ENCODE measurements around the gene PCED1B.
A peak's percentile ranks its signal among the peaks of the same experiment; 100 is the strongest.

PCED1B gene

GRCh38 chr12:47068539-47068938, 10.9 kb upstream of the PCED1B start:
- no peak for DNase-seq

DNA sequence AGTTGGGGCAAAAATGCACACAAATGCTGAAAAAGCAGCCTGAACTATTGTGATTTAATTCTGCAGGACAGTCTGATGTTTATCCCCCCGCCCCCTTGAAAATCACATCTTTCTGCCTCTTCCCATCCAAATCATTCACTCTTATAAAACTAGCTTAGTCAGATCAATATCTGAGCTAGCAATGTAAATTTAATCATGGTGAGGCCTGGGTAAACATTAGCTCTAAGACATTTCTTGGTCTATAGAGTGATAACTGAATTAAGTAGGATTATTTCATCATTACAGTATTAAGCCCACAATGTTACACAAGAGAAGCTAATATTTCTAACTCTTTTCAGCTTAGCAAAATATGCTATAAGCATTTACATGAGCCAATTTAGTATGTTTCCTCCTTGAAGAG, 9.1 kb upstream of the PCED1B start:
- DNase-seq, result no peak

- DNase-seq, result no peak
Observed at GRCh38 chr12:47071241-47071852, 8.1 kb upstream of the PCED1B start.

DNA sequence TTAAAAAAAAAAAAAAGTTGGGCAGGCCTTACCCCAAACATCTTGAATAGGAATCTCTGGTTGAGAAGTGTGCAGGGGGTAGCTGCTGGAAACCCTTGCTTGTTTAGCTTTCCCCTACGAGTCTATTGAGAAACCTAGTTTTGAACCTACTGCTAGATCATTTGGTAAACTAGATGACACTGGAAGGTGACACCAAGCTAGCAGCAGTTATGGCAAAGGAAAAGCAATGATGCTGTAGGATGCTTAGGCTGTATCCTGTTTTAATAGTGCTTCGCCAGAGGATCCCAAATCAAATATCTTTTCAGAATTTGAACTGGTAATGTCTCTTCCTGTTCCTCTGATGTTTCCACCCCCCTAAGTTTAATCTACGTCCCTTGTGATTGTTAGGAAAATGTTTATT, 5.5 kb upstream of the PCED1B start:
- DNase-seq, result no peak

GRCh38 chr12:47074757-47075156, 4.7 kb upstream of the PCED1B start:
- DNase-seq, result no peak

DNA sequence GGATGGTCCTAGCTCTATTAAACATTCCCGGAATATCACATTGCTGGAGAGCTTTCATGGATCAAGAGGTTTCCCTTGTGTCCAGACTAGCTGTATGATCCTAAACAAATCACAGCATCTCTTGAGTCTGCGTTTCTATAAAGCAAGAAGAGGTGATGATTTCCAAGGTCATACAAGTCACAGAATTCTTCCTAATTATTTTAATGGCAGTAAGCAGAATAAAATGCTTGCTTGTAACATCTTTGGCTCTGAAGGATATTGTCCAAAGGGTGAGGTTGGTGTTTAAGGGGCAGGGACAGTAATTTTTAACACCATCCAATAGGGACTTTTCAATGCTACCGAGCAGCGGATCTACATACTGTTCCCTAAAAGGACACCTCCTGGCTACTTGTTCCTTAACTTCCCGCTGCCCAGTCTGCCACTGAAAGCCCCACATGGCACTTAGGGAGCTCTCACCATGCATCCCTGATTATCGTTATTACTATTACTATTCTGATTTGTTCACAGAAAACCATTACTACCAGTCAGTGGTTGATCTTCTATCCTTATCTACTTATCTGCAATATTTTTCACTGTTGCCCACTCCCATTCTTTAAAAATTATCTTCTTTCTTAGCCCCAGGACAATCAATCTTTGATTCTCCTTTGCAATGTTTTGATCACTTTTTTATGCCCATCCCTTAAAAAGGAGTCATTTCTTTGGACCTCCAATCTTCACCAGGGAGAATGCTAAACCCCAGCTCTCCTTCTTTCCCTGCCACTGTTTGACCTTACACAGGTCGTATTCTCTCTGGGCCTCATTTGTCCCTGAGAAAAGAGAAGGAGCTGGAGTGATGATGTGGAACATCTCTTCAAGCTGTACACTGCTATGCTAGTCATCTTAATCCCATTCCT, 4.0 kb upstream of the PCED1B start:
- DNase-seq, result no peak

DNA sequence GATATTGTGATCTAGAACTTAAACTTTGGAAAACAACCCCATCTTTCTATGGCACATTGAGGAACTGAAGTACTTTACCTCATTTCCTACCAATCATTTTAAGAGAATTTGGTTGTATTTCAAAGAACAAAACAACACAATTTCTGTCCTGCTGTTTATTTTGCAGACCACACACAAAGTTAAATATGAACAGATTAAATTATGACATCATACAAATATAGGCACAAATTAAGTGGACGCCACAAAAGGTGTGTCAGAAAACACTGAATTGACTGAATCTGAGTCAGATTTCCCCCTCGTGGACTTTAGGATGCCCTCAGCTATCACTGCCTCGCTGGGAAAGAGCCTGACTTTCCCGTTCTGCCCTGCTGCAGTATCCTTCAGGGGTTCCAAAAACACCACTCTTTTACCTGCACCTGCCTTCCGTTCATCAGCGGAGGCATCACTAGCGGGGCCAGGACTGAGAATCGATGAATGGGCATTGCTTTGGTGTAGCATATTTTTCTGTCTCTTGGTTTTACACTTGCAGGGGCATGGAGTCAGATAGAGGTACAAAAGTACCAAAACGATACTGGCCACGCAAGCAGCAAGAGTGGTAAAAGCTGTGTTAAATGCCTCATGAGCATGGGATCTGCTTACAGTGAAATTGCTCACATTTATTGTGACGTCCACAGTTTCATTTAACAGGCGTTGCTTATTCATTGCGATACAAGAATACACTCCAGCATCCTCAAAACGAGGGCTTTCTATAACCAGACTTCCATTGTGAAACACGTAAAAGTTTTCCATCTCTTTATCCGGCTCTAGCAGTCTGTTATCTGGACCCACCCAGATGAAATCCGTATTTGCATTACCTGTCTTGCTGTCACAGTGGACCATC, 2.0 kb upstream of the PCED1B start:
- DNase-seq, result no peak

- DNase-seq, result no peak
Observed at GRCh38 chr12:47078086-47078395, 1.4 kb upstream of the PCED1B start.

DNA sequence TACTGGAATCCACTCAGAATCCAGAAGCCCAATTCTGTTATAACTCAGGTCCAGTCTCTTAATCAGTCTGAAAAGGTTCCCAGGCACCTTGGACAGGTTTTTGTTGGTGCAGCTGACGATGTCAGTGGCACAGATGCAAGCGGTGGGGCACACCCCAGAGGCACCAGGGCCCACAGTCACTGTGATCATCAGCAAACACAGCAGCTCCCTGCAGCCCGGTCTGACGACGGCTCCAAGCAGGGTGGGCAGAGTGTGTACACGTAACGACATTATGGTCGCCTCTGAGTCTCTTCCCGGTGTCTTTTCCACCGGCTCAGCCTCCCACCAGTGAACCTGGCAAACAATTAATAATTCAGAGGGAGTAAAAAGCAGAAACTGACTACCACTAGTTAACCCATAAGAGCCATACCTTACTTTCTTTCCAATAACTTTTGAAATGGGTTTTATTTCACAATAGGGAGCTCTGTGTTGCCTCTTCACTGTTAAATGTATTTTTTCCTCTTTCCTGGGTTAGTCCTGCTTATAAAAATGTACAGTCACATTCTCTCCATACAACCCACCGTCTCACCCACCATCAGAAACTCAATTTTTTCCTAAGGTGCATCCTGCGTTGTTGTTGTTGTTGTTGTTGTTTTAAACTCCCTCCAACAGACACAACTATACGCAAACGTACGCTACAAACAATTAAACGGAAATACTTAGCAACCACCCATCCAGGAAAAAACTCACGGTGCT, 521 bp upstream of the PCED1B start:
- peak; percentile 21 for DNase-seq

DNA sequence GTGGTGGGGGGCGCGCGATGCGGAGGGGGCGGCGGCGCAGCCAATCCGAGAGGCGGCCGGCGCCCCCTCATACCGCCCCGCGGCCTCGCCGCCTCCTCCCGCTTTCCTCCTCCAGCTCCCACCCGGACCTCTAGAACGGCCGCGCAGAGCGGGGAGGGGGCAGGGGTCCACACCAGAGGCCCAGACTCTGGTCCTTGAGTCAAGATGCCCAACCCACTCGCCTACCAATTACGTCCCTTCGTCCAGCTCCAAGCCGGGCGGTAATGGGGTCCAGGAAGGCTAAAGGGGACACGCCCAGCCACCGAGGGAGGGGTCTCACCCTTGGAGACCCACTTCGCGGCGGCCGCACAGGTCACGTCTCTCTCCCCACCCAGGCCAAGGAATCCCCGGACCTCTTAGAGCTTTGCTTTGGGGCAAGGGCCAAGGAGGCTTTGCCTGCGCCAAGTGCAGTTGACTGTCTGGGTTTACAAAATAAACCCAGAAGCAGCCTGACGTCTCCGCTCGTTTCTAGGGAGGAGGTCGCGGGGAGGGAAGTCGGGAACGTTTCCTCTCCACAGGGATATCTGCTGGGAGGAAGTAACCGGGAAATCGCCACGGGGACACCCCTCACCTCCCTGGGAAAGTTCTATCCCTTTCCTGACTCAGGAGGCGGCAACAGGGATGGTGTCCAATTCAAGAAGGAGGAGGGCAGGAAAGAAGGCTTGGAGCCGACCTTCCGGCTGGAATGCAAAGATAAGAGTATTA, 732 bp downstream of the PCED1B start:
- DNase-seq, result peak; percentile 23

GRCh38 chr12:47080725-47081502, 1.5 kb downstream of the PCED1B start:
- peak; percentile 51 for DNase-seq

DNA sequence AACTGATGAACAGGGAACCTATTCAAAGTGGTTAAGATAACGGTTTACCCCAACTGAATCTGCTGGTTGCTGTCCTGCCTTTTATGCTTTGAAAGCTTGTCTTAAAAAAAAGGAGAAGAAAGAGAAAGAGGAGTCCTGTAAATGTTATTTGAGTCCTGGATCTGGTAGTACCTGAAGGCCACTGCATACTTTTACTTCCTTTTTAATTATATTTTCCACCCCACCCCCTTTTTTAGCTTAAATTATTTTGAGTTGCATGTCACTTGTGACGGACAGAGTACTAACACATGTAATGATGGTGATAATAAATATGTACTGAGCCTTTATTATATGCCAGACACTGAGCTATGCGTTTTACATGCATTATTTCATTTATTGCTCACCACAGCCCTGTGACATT, 2.9 kb downstream of the PCED1B start:
- DNase-seq, result no peak

GRCh38 chr12:47082796-47083621, 3.6 kb downstream of the PCED1B start:
- DNase-seq, result no peak

GRCh38 chr12:47084172-47084571, 4.8 kb downstream of the PCED1B start:
- DNase-seq, result no peak

- DNase-seq, result peak; percentile 35
Observed at GRCh38 chr12:47085815-47086252, 6.4 kb downstream of the PCED1B start.

DNA sequence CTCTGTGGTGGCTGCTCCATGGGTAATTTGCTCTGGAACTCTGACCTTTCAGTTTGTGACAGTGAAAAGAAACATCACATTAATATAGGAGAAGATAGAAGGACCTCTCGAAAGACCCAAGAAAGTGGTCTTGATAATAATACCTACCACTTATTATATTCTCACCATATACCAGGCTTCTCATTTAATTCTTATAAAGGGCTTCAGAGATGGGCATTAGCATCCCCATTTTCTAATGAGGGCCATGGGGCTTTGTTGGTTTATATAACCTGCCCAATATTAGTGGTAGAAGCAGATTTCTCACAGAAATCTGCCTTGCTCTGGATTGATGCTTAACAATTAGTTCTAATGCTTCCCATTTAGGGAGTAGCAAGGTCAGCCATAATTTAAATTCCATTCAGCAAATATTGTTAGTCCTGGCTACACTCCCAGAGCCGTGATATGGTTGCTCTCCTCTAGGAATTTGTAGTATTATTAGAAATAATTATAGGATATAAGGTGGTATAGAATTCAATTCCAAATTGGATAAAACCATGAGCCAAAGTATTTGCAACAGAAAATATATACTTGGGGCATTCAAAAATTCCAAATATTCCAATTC, 7.8 kb downstream of the PCED1B start:
- DNase-seq, result no peak

DNA sequence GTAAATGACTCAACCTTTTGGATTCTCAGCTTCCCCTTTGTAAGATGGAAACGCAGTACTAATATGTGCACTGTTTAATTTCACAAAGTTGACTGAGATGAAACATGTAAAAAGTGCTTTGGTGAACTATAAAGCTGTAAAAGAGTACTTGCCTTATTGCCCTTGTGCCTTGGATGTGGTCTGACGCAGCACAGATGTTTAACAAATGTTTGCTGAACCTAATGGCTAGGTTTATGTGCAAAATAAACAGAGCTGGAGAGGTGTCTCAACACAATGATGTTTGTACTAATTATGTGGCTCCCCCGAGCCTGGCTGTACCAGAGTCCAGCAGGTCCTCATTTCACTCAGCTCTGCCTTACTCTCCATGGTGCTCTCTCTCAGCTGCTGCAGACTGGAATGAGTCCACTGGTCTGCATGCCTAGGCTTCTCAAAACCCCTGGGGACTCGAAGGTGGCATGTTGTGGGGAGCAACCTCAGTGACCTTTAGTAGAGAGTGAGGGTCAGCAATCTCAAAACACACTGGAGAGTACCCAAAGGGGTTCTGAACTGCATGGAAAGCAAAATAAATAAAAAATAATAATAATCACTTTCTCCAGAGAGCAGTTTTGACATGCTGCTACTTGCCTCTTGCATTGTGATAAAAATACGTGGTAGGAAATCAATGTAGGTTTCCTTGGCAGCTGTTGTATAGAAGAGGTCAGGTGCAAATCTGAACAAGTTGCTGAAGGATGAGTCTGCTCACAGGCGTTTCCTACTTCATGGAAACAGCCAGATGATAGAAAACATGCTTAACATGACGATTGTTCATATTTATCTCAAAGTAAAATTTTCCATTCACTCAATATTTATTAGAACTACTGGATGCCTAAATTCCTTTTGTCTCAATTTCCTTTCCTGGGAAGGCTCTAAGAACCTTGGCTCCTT, 8.9 kb downstream of the PCED1B start:
- DNase-seq, result no peak

DNA sequence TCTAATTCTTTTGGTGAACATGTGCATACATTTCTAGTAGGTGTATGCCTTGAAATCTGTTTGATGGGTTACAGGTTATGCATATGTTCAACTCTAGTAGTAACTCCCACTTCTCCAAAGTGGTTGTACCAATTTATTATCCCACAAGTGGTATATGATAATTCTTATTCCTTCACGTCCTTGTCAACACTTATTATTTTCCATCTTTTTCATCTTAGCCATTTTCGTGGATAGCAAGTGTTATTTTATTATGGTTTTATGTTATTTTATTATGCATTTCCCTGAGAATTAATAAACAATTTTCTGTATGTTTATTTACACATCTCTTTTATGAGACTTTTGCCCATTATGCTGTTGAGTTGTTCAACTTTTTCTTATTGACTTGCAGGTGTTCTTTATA, 11.6 kb downstream of the PCED1B start:
- DNase-seq, result no peak

DNA sequence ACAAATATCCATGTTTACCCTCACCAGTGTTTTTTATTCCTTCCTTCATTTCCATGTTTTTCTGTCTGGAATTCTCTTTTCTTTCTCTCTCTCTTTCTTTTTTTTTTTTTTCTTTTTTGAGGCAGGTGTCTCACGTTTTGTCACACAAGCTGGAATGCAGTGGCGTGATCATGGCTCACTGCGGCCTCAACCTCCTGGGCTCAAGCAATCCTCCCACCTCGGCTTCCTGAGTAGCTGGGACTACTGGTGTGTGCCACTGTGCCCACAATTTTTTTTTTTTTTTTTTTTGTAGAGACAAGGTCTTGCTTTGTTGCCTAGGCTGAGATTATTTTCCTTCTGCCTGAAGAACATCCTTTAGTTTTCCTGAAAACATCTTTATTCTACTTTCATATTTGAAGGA, 15.4 kb downstream of the PCED1B start:
- DNase-seq, result no peak

Data from activated T-cell treated with anti-CD3 and anti-CD28 coated beads for 4 hours (primary cell).